ENCODE data around the gene DMAC2L. TPM values are rescaled to one million over a fixed set of nuclear protein-coding genes. Genes with fewer than 3 reads are reported as not detected.

Gene DMAC2L
- total RNA-seq, 1 experiment from 2014 or later: 14.0 TPM

GRCh38 chr14:50363714-50364111 is 51.6 kb downstream of the DMAC2L start:
- TF ChIP-seq NR3C1 (CRISPR knock-in tag; conservative IDR thresholded peaks at IDR 0.05; ENCODE audit: low read depth) (no peak), ZNF263 (CRISPR knock-in tag; IDR thresholded peaks at IDR 0.05; ENCODE audit: low read depth) (no peak), E2F4 (CRISPR knock-in tag; IDR thresholded peaks at IDR 0.05; ENCODE audit: borderline replicate concordance, low read depth) (no peak), HMGXB4 (CRISPR knock-in tag; IDR thresholded peaks at IDR 0.05) (no peak), ATF1 (CRISPR knock-in tag; IDR thresholded peaks at IDR 0.05) (no peak), IRF1 (CRISPR knock-in tag; IDR thresholded peaks at IDR 0.05) (no peak), ARID4B (CRISPR knock-in tag; IDR thresholded peaks at IDR 0.05; ENCODE audit: borderline replicate concordance) (no peak), PRRX2 (CRISPR knock-in tag; IDR thresholded peaks at IDR 0.05) (no peak)
- TF ChIP-seq, protein P1, sequence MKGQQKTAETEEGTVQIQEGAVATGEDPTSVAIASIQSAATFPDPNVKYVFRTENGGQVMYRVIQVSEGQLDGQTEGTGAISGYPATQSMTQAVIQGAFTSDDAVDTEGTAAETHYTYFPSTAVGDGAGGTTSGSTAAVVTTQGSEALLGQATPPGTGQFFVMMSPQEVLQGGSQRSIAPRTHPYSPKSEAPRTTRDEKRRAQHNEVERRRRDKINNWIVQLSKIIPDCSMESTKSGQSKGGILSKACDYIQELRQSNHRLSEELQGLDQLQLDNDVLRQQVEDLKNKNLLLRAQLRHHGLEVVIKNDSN (CRISPR knock-in tag; IDR thresholded peaks at IDR 0.05): no peak
- TF ChIP-seq, protein P2, sequence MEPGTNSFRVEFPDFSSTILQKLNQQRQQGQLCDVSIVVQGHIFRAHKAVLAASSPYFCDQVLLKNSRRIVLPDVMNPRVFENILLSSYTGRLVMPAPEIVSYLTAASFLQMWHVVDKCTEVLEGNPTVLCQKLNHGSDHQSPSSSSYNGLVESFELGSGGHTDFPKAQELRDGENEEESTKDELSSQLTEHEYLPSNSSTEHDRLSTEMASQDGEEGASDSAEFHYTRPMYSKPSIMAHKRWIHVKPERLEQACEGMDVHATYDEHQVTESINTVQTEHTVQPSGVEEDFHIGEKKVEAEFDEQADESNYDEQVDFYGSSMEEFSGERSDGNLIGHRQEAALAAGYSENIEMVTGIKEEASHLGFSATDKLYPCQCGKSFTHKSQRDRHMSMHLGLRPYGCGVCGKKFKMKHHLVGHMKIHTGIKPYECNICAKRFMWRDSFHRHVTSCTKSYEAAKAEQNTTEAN (CRISPR knock-in tag; IDR thresholded peaks at IDR 0.05): no peak
- TF ChIP-seq, protein P3, sequence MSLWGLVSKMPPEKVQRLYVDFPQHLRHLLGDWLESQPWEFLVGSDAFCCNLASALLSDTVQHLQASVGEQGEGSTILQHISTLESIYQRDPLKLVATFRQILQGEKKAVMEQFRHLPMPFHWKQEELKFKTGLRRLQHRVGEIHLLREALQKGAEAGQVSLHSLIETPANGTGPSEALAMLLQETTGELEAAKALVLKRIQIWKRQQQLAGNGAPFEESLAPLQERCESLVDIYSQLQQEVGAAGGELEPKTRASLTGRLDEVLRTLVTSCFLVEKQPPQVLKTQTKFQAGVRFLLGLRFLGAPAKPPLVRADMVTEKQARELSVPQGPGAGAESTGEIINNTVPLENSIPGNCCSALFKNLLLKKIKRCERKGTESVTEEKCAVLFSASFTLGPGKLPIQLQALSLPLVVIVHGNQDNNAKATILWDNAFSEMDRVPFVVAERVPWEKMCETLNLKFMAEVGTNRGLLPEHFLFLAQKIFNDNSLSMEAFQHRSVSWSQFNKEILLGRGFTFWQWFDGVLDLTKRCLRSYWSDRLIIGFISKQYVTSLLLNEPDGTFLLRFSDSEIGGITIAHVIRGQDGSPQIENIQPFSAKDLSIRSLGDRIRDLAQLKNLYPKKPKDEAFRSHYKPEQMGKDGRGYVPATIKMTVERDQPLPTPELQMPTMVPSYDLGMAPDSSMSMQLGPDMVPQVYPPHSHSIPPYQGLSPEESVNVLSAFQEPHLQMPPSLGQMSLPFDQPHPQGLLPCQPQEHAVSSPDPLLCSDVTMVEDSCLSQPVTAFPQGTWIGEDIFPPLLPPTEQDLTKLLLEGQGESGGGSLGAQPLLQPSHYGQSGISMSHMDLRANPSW (CRISPR knock-in tag; conservative IDR thresholded peaks at IDR 0.05; ENCODE audit: low read depth): no peak
- no peak for ATAC-seq
- ChIA-PET POLR2A (no interaction called here), CTCF (interaction anchor here (0.8 kb wide), 1 partner anchor 24 kb away, joined by 3 read pairs; no protein-coding TSS in a partner anchor)
- DNase-seq (ENCODE audit: low spot score): no peak
- Mint-ChIP-seq H3K27me3 (ENCODE audit: low read depth) (no peaks in the 10 kb centered on the region), H3K36me3 (no peaks in the 10 kb centered on the region), H3K4me1 (no peaks in the 10 kb centered on the region), H3K9me3 (peaks cover 7% of the 10 kb centered on the region), H3K4me3 (no peak overlapping the region), H3K27ac (no peak overlapping the region)
